GM13976 (cell line): ENCODE results near the gene FXYD6.
A peak's percentile ranks its signal among the peaks of the same experiment; 100 is the strongest.

Source experiments
- DNase-seq: peaks from one replicate; pipeline ENCODE4 v3.0.0; 2012; ENCODE audit warnings: low spot score
- CTCF ChIP-seq: IDR thresholded peaks from 2 replicates; pipeline ENCODE4 v1.5.1; 2012; ENCODE audit warnings: borderline replicate concordance, mild to moderate bottlenecking; ENCODE audit not compliant: insufficient read depth; ENCODE audit errors: extremely low read depth, missing control alignments, control extremely low read depth
- in situ Hi-C: fragments of 300-500 bp; cut with MboI; formaldehyde crosslinking; loops from one replicate; pipeline ENCODE4 v1.12.0; 2022; ENCODE audit warnings: low sequenced_read_pairs, mixed read lengths, inconsistent platforms; ENCODE audit not compliant: unreplicated experiment

FXYD6 gene

GRCh38 chr11:117831661-117832415, 44.6 kb downstream of the FXYD6 start:
- in situ Hi-C loops, result loop anchor here (10.0 kb wide), 1 partner anchor 223 kb away; no protein-coding TSS in a partner anchor
- DNase-seq, result no peak
- TF ChIP-seq CTCF, result no peak

GRCh38 chr11:117830674-117831351, 45.6 kb downstream of the FXYD6 start:
- in situ Hi-C loops, result loop anchor here (10.0 kb wide), 1 partner anchor 224 kb away; no protein-coding TSS in a partner anchor
- DNase-seq, result peak; percentile 47

DNA sequence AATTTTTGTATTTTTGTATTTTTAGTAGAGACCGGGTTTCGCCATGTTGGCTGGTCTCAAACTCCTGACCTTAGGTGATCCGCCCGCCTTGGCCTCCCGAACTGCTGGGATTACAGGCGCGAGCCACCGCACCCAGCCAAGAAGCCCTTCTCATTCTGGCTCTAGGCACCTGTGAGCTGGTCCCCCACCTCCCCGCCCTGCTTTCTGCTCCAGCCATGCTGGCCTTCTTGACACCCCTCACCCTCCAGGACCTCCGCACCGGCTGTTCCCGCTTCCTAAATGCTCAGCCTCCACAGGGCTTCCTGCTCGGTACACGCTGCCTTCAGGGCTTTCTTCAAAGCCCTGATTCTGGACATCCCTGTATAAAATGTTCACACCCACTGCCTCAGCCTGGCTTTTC, 46.4 kb downstream of the FXYD6 start:
- TF ChIP-seq CTCF, result no peak
- in situ Hi-C loops, result loop anchor here (10.0 kb wide), 1 partner anchor 225 kb away; no protein-coding TSS in a partner anchor

More at GRCh38 chr11:117830674-117831351, 45.6 kb downstream of the FXYD6 start:
- TF ChIP-seq CTCF, result no peak

GRCh38 chr11:117829369-117829725, 47.1 kb downstream of the FXYD6 start:
- DNase-seq, result no peak
- TF ChIP-seq CTCF, result no peak
- in situ Hi-C loops, result no loop called here

More for the DNA sequence above, 46.4 kb downstream of the FXYD6 start:
- no peak for DNase-seq

DNA sequence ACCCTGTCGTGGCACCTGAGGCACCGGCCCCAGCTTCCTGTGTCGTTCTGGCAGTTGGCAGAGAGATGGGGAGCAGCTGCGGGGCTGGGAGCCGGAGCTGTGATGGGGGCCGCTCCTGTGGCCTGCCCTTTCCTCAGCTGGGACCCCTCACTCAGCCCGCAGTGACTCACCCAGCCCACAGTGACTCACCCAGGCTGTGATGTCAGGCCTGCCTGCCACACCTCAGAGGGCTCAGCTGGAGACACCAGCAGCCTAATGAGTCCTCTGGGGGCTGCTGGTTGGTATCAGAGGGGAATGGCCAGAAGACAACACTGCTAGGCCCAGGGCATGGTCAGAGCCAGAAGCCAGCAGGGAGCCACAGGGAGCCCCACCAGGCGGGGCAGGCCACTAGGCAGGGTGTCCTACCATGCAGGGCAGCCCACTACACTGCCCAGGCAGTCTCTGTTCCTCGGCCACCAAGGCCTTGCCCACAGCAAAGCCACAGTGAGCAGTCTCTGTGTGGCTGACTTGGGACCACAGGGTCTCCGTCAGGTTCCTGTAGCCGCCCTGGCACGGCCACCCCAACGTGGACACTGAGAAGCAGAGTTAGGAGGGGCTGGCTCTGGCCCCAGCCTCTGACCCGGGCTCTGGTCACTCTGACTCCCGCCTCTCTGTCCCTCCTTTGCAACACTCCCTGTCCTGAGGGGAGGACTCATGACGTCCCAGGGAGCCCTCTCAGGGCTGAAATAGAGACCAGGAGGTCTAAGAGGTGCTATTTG, 47.7 kb downstream of the FXYD6 start:
- in situ Hi-C loops, result no loop called here
- peak; percentile 74 for DNase-seq
- no peak for TF ChIP-seq CTCF
